SKM-1 treated with dmso at 0.1 percent for 144 hours (cell line): Measurements from ENCODE around the gene SLC4A7.
"Not testable (repeated sequence)": the region's sequence is repeated elsewhere in the genome, so short reads cannot be mapped to it uniquely, and the experiment has no call there.

Experiments used
- DNase-seq: peaks from one replicate; lab custom pipeline; 2025; ENCODE audit not compliant: unreplicated experiment; lab: John Stamatoyannopoulos, UW

The SLC4A7 gene

DNA sequence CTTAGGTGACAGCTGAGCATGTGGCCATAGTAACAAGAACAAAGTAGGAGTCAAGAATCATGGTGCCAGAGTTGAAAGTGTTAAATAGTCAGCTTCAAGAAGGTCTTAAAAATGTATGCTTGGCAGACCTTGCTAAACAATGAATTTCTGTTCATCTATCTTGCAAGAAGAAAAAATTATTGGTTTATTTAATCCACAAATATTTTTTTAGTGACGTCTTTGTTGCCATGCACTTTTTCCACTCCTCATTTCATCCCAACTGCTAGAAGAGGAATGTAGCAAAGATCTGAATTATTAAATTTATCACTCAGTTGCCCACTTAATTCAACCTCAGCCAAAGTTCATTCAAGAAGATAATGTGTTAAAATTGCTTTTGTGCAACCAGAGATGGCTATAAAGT is 3.2 kb upstream of the SLC4A7 start:
- no peak for DNase-seq

DNA sequence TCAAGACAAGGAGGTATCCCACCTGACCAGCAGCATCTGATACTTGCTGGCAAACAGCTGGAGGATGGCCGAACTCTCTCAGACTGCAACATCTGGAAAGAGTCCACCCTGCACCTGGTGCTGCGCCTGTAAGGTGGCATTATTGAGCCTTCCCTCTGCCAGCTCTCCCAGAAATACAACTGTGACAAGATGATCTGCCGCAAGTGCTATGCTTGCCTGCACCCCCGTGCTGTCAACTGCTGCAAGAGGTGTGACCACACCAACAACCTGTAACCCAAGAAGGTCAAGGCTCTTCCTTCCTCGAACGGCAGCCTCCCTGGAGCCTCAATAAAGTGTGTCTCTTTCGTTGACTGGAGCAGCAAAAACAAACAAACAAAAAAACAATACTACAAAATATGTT is 2.2 kb upstream of the SLC4A7 start:
- no peak for DNase-seq

DNA sequence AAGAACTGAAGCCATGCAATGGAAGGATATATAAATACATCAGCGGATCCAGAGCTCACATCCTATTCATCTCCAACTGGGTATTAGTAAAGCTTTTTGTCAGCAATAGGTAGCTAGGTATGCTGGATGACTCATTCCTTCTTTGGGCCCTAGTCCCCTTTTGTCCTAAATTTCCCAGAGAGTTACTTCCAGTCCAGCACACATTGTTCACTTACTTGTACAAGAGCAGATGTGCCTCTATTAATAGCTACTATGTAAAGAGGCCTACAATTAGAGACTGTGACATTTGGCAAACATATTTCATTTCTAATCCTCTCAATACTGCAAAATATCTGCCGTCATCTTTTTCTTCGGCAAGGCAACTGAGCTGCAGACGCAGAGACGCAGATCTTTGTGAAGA is 1.7 kb upstream of the SLC4A7 start:
- DNase-seq = no peak

DNA sequence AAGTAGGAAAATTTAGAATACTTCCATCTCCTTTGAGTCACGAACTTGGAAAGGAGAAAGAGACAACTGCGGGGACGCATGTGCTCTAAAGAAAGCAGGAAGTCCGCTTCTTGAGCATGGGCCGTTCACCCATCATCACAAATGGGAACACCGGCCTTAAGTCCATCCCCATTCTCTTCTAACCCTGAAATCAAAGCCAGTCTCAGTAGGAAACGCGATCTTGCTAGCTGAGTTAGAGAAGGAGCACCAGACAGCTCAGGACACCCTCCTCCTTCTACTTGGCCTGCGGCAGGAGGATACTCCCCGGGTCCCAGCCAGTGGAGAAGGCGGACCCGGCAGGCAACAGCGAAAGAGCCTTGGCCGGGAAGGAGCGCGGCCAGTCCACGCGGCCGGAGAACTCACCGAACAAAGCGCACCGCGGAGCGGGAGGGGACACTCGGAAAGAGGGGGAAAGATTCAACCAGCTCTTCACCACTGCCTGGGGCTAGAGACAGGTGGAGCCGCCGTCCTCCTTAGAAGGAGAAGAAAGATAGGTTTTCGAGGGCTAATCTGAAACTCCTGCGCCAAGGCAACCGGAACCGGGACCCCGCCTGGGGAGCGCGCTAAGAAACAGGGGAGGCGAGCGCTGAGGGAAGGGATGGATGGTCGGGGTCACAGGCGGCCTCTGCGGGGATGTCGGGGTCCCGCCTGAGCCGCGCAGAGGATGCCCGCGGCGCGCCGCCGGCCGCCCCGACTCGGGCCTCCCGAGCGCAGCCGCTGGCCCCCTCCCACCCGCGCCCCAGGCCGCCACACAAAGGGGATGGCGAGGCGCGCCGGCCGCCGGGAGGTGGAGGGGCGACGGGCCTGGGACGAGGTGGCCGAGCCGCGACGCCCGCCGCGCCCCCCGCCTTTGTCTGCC is 818 bp downstream of the SLC4A7 start:
- DNase-seq = peak; percentile 46

DNA sequence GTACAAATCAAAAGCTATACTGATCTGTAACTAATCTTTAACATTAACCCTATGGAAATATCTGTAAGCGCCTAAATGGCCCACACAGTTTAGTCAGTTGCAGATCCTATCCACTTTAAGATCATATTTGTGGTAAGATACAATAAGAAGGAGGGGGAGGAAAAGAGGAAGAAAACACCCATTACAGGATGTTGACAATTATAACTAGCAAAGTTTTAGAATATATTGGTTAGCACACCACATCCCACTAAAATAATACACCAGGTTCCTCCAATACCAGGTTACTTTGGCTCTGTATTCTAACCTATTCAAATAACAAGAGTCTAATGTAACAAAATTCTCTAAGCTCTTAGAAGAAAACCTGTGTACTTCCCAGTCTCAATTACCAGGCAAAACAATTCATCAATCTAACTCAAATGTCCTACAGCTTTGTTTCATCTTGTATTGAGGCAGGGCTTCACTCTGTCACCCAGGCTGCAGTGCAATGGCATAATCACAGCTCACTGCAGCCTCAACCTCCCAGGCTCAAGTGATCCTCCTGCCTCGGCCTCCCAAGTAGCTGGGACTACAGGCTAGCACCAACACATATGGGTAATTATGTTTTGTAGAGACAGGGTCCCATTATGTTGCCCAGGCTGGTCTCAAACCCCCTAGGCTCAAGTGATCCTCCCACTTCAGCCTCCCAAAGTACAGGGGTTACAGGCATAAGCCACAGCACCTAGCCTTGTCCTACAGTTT is 4.2 kb downstream of the SLC4A7 start:
- DNase-seq = no peak

DNA sequence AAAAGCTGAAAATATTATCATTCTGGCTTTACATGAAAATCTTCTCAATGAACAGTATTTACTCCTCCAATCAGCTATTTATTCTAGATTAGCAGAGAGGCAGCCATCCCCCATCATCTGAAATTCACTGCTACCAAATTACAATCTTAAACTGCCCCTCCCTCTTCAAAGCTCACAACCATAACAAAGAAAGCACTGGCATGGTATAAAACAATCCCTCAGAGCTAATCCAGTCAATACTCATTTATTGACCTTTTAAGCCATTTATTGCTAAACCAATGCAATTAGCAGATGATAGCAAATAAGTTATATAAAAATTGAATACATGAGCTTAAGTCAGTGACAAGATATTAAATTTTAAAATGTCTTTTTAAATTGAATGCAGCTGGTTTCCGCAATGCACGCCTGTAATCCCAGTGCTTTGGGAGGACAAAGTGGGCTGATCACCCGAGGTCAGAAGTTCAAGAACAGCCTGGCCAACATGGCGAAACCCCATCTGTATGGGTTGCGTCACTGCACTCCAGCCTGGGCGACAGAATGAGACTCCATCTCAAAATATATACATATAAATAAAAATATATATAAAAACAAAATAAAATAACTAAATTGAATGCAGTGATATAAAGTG is 12.1 kb downstream of the SLC4A7 start:
- no peak for DNase-seq

GRCh38 chr3:27468283-27468886 is 15.8 kb downstream of the SLC4A7 start:
- DNase-seq = no peak

DNA sequence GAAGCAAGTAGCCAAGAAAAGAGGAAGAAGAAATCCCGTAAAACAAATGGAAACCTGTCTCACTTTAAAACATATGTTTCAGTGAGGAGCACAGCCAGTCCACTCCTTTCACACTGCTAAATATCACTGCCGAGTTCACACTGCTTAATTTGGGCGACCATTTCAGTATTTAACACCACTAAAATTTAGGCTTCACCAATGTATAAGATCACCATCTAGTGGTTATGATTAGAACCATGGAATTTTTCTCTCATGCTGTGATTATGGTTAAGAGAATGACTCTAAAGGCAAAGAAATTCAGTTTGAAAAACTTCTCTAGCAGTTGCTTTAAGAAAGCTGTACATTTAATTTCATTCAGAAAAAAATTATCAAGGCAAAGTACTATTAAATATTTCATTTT is 16.6 kb downstream of the SLC4A7 start:
- DNase-seq = peak; percentile 31

GRCh38 chr3:27464646-27465045 is 19.5 kb downstream of the SLC4A7 start:
- DNase-seq = no peak

DNA sequence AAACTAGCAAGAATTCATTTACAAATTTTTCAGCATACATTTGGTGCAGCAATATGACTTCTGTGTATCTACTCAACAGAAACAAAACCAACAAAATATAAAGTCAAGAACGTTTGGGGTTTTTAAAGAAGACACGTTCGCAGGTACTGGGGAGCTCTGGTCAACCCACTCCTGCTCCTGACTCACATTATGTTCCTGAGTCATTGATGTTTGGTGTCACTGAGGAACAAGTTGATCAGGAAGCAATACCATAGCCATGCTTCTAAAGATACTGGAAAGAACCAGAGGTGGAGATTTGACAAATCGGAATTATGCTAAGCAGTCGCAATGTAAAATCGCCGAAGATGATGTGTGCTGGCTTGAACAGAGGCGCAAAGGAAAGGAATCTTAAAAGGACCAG is 22.0 kb downstream of the SLC4A7 start:
- no peak for DNase-seq

- no peak for DNase-seq
These were observed 25.3 kb downstream of the SLC4A7 start for GRCh38 chr3:27458929-27459328.

DNA sequence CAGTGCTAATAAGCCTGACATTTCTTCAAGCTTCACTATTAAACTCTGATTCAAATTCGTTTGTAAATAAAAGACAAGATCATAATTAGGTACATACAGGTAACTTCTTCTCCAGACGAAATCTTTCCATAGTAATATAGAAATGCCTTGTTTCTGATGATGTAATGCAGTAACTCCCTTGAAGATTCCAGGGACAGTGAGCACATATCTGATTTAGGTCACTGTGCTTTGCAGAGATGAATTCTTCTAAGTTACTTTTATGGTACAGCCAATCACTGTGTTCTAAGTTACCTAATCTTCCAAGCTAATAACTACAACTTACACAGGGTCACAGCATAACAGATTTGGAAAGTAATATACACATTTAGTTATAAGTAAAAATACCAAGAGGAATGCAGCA is 27.6 kb downstream of the SLC4A7 start:
- DNase-seq = no peak

DNA sequence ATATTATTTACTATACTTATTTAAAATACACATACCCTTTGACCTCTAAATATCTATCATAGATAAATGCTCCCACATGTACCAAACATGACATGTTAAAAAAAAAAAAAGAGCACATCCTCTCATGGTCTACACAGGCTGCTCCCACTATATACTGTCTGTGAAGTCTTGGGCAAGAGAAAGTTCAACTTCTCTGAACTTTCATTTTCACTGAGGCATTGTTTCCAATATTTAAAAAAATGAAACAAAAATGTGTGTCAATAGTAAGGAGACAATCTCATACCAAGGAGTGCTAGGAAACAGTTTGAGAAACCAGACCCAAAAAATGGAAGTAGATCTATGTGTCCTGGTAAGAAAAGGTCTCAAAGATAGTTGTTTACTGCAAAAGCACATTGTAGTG is 29.3 kb downstream of the SLC4A7 start:
- no peak for DNase-seq

DNA sequence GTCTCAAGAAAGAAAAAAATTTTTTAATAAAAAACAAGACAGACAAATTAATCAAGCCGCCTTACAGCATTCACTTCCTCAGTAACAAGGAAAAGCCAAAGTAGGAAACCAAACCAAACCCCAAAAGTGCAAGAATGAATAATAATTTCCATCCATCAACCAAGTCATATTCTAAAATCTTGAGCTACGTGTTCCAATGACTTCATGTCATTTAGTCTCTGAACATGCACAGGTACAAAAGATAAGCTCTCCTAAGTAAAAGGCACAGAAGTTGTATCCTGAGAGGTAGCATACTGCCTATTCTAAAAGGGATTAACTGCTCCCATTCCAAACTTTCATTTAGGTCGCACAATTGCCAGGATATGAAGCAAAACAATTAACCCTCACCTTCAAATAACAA is 29.7 kb downstream of the SLC4A7 start:
- DNase-seq = no peak

DNA sequence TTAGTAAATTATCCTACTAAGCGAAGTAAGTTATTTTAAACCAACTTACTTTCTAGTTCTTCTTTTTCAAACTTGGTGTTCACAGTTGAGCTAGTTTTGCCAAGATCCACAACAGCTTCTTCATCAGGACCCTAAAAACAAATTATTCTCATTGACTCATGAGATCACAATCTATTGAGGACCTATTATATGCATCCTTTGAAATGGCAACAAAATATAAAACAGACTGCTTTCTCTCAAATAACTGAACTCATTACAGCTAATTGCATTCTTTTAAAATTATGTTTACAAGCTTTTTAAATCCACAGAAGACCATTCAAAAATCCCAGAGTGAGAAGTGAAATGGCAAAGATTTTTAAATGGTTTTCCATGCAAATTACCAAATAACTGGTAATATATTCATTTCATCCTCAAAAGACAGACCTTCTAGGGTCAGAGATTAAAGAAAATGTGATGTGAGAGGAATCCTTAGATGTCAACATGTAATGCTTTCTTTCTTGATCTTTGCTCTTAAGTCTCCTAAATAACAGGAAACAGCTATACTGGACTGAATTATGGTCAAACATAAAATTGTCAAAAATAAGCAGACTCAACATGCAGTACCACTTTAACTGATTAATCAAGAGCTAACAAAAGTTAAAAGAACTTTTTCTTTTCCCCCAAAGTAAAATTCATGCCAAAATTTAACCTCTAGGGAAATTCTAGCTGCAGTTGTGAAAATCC is 31.7 kb downstream of the SLC4A7 start:
- no peak for DNase-seq

GRCh38 chr3:27451842-27452241 is 32.3 kb downstream of the SLC4A7 start:
- no peak for DNase-seq

DNA sequence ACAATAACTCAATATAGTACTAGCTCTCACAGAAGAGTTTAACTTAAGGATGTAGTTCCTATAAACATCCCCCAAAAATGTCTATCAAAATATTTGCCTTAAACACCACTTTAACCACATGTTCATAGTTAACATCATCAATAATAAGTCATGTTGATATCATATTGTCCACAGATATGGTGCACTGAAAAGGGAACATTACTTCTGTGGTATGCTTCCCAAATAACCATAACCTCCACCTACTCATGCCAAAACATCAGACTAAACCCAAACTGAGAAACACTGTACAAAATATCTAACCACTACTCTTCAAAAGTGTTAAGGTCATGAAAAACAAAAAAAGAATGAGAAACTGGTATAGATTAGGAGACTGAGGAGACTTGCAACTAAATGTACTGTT is 32.9 kb downstream of the SLC4A7 start:
- no peak for DNase-seq

GRCh38 chr3:27449530-27450150 is 34.5 kb downstream of the SLC4A7 start:
- no peak for DNase-seq

GRCh38 chr3:27442995-27443394 is 41.2 kb downstream of the SLC4A7 start:
- not testable (repeated sequence) for DNase-seq

DNA sequence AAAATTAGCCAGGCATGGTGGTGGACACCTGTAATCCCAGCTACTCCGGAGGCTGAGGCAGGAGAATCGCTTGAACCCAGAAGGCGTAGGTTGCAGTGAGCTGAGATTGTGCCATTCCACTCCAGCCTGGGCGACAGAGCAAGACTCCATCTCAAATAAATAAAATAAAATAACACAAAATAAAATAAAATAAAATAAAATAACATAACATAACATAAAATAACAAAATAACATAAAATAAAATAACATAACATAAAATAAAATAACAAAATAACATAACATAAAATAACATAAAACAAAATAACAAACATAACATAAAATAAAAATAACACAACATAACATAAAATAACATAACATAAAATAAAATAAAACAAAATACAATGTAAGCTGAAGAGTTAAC is 45.8 kb downstream of the SLC4A7 start:
- DNase-seq = not testable (repeated sequence)
